Adrenal gland (tissue), 5 donors: ENCODE measurements around the gene ZBTB40.

Experiments used
- CTCF ChIP-seq, 6 experiments: fragments of 450-650 bp in 4 of 6; fragments of 200-600 bp in 2 of 6; sonication (generic) in 1 of 6; IDR thresholded peaks; 1 replicate in 5 of 6; 2 replicates in 1 of 6; pipeline versions ENCODE4 v1.5.1 to v1.8.0; 2016 to 2021; ENCODE audit warnings: antibody characterized with exemption in 6 of 6, mild to moderate bottlenecking in 2 of 6, moderate library complexity in 1 of 6
- POLR2A ChIP-seq, 2 donors: fragments of 450-650 bp; IDR thresholded peaks; one replicate each; pipeline ENCODE4 v1.6.1; 2017; ENCODE audit warnings: antibody characterized with exemption in 2 of 2, mild to moderate bottlenecking in 2 of 2, moderate library complexity in 1 of 2
- donor health status: DM: no; HTN: no; CAD: no.

- TF ChIP-seq CTCF (IDR thresholded peaks at IDR 0.05) = no peak
- TF ChIP-seq POLR2A (IDR thresholded peaks at IDR 0.05) = no peak
Observed at GRCh38 chr1:22414244-22414751, 37.4 kb upstream of the ZBTB40 start.
